GM12891 (cell line): ENCODE data around the gene TEX38.

Experiments
- POLR2A ChIP-seq: IDR thresholded peaks from 2 replicates; pipeline ENCODE4 v1.6.1; 2011; ENCODE audit warnings: low read depth, low read length, control low read depth
- POLR2AphosphoS5 ChIP-seq: IDR thresholded peaks from 2 replicates; pipeline ENCODE4 v1.6.1; 2011; ENCODE audit warnings: low read depth, low read length, control low read depth

- TF ChIP-seq POLR2AphosphoS5: no peak
- no peak for TF ChIP-seq POLR2A
Measured at GRCh38 chr1:46721686-46722205, 50.1 kb downstream of the TEX38 start.
